Vagina (tissue), 2 donors: ENCODE data around the gene PBRM1.

Source experiments
- CTCF ChIP-seq, 3 experiments: fragments of 450-650 bp in 2 of 3; fragments of 200-600 bp in 1 of 3; sonication (generic) in 1 of 3; IDR thresholded peaks; one replicate each; pipeline ENCODE4 v1.5.1; 2017 to 2019; ENCODE audit warnings: antibody characterized with exemption in 3 of 3, mild to moderate bottlenecking in 2 of 3, moderate library complexity in 2 of 3
- POLR2A ChIP-seq, 2 donors: fragments of 450-650 bp; IDR thresholded peaks; one replicate each; pipeline ENCODE4 v1.6.1; 2017; ENCODE audit warnings: antibody characterized with exemption in 2 of 2, mild to moderate bottlenecking in 2 of 2, moderate library complexity in 2 of 2

DNA sequence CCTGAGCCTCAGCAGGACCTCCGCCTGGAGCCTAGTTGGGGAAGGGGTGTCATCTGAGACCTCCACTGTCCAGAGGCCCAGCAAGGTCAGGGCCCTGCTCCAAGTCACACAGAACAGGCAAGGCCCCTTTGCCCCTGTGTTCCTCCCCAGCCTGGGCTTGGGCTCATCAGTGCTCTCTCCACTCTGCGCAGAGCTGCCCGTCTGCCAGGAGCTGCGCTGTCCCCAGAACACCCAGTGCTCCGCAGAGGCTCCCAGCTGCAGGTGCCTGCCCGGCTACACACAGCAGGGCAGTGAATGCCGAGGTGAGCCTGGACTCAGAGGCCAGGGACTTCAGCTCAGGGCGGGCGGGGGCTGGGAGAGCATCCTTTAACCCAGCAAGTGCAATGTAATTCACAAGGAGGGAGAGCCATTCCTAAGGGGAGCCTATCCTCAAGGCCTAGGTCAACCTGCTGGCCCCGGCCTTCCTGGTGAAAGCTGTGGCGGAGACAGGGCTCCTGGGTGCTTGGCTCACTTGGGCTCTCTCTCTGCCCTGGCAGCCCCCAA lies 182.8 kb downstream of the PBRM1 start:
- TF ChIP-seq POLR2A (IDR thresholded peaks at IDR 0.05) = no peak
- no peak for TF ChIP-seq CTCF (IDR thresholded peaks at IDR 0.05)
